SU-DHL-6 (cell line): ENCODE data around the gene HMG20B.

ENCODE experiments used
- H2AFZ ChIP-seq: fragments of 200-600 bp; sonication (generic); 2 replicates; pipeline ENCODE4 v1.6.1; 2014; ENCODE audit warnings: low read depth, mild to moderate bottlenecking, moderate library complexity, mixed read lengths, antibody characterized with exemption, low read length; ENCODE audit not compliant: severe bottlenecking
- H3F3A ChIP-seq: fragments of 200-600 bp; shearing (Covaris generic); 2 replicates; pipeline ENCODE4 v1.6.0; 2016; ENCODE audit warnings: antibody characterized with exemption, mild to moderate bottlenecking; ENCODE audit not compliant: insufficient read depth
- H3K27ac ChIP-seq: fragments of 200-600 bp; sonication (generic); 2 replicates; pipeline ENCODE4 v1.5.1; 2016; ENCODE audit warnings: low read depth, mild to moderate bottlenecking, low read length, moderate library complexity, mixed read lengths
- H3K27me3 ChIP-seq: fragments of 200-600 bp; sonication (generic), shearing (Covaris generic); 2 replicates; pipeline ENCODE4 v1.6.0; 2014; ENCODE audit warnings: mild to moderate bottlenecking, low read length
- H3K36me3 ChIP-seq: fragments of 200-600 bp; sonication (generic); 2 replicates; pipeline ENCODE4 v1.6.1; 2014; ENCODE audit warnings: mild to moderate bottlenecking, low read length, mixed read lengths
- H3K4me2 ChIP-seq: fragments of 300-600, 200-600 bp; shearing (Covaris generic), sonication (generic); 2 replicates; pipeline ENCODE4 v1.6.0; 2014; ENCODE audit warnings: low read length, low read depth, mild to moderate bottlenecking; ENCODE audit not compliant: poor library complexity, severe bottlenecking
- H3K4me3 ChIP-seq: fragments of 200-600 bp; sonication (generic); 2 replicates; pipeline ENCODE4 v1.5.1; 2014; ENCODE audit warnings: antibody characterized with exemption, low read length, mild to moderate bottlenecking, mixed read lengths; ENCODE audit not compliant: insufficient read depth, poor library complexity, severe bottlenecking
- H3K79me2 ChIP-seq: fragments of 200-600 bp; sonication (generic); 2 replicates; pipeline ENCODE4 v1.6.1; 2014; ENCODE audit warnings: mild to moderate bottlenecking, low read length, moderate library complexity; ENCODE audit not compliant: insufficient read depth
- H3K9ac ChIP-seq: fragments of 200-600 bp; sonication (generic); 2 replicates; pipeline ENCODE4 v1.7.0; 2014; ENCODE audit warnings: mild to moderate bottlenecking, low read length
- H3K9me2 ChIP-seq: fragments of 200-600 bp; sonication (generic); replicated peaks from 2 replicates; pipeline ENCODE4 v1.6.1; 2014; ENCODE audit warnings: low read length; ENCODE audit not compliant: insufficient read depth
- H3K9me3 ChIP-seq: fragments of 200-600 bp; sonication (generic); 2 replicates; pipeline ENCODE4 v1.6.1; 2014; ENCODE audit warnings: low read length, mixed read lengths; ENCODE audit not compliant: insufficient read depth
- H4K20me1 ChIP-seq: fragments of 200-600 bp; sonication (generic); 2 replicates; pipeline ENCODE4 v1.6.1; 2014; ENCODE audit warnings: low read depth, mild to moderate bottlenecking, antibody characterized with exemption, low read length, moderate library complexity, mixed read lengths
- CTCF ChIP-seq: fragments of 200-600 bp; sonication (generic); IDR thresholded peaks from one replicate; pipeline ENCODE4 v1.5.1; 2017; ENCODE audit warnings: antibody characterized with exemption, mild to moderate bottlenecking, low read length, moderate library complexity; ENCODE audit not compliant: insufficient read depth, poor library complexity, severe bottlenecking
- EZH2phosphoT487 ChIP-seq: fragments of 200-600 bp; sonication (generic), shearing (Covaris generic); conservative IDR thresholded peaks from 2 replicates; pipeline ENCODE4 v1.6.1; 2018; ENCODE audit warnings: mild to moderate bottlenecking, antibody characterized with exemption, low read length, moderate library complexity, mixed read lengths

The HMG20B gene

GRCh38 chr19:3585301-3586126 lies 12.8 kb downstream of the HMG20B start, which contains the start of gene GIPC3:
GIPC3 (plus strand) TSS chr19:3585478; CDS start chr19:3585598, 120 bp downstream.
- no peak within 1 kb of the TSS for H2AFZ ChIP-seq
- no peaks in the 10 kb centered on the region for H3K27me3 ChIP-seq
- H3K9ac ChIP-seq = no peak within 1 kb of the TSS
- no peak within 1 kb of the TSS for H3K4me3 ChIP-seq
- H3K36me3 ChIP-seq = no peaks in the 10 kb centered on the region
- H3K79me2 ChIP-seq = no peaks in the 10 kb centered on the region
- H3F3A ChIP-seq = no peaks in the 10 kb centered on the region
- H3K27ac ChIP-seq = no peak within 1 kb of the TSS
- no peak for TF ChIP-seq CTCF
- no peak for TF ChIP-seq EZH2phosphoT487
- no peaks in the 10 kb centered on the region for H3K9me2 ChIP-seq
- no peaks in the 10 kb centered on the region for H4K20me1 ChIP-seq
- H3K4me2 ChIP-seq = no peak within 1 kb of the TSS
- H3K9me3 ChIP-seq = 0 out of 2 replicates have a peak, but pooled peaks cover 4% of the 10 kb centered on the region

- Histone ChIP-seq H3K4me2 (no peak overlapping the region), H3F3A (0 out of 2 replicates have a peak, but pooled peaks cover 3% of the 10 kb centered on the region), H3K27me3 (no peaks in the 10 kb centered on the region), H3K9me3 (peaks cover 10% of the 10 kb centered on the region; the same call in 1 of the 2 replicates), H3K4me3 (no peak overlapping the region), H3K79me2 (no peaks in the 10 kb centered on the region), H3K9me2 (no peaks in the 10 kb centered on the region), H3K36me3 (no peaks in the 10 kb centered on the region), H4K20me1 (no peaks in the 10 kb centered on the region), H2AFZ (no peak overlapping the region), H3K9ac (no peak overlapping the region), H3K27ac (no peak overlapping the region)
- TF ChIP-seq CTCF (peak; percentile 43), EZH2phosphoT487 (no peak)
These were observed 13.4 kb downstream of the HMG20B start for GRCh38 chr19:3586127-3586626.

GRCh38 chr19:3586707-3587346 lies 14.1 kb downstream of the HMG20B start:
- Histone ChIP-seq H3K79me2 (no peaks in the 10 kb centered on the region), H3K4me2 (no peak overlapping the region), H3K9ac (no peak overlapping the region), H3K27ac (no peak overlapping the region), H3K27me3 (no peaks in the 10 kb centered on the region), H3K4me3 (no peak overlapping the region), H3K9me2 (no peaks in the 10 kb centered on the region), H3F3A (0 out of 2 replicates have a peak, but pooled peaks cover 3% of the 10 kb centered on the region), H4K20me1 (no peaks in the 10 kb centered on the region), H2AFZ (no peak overlapping the region), H3K9me3 (peaks cover 10% of the 10 kb centered on the region; the same call in 1 of the 2 replicates), H3K36me3 (no peaks in the 10 kb centered on the region)
- TF ChIP-seq EZH2phosphoT487 = no peak
- TF ChIP-seq CTCF = no peak
